Fibroblast of skin of left biceps (primary cell): ENCODE data around the gene SFXN5.
A peak's percentile ranks its signal among the peaks of the same experiment; 100 is the strongest.

Source experiments
- DNase-seq, 2 experiments: peaks; one replicate each; pipeline ENCODE4 v3.0.0-alpha.2; 2013; ENCODE audit warnings: low read depth in 2 of 2

Gene SFXN5

DNA sequence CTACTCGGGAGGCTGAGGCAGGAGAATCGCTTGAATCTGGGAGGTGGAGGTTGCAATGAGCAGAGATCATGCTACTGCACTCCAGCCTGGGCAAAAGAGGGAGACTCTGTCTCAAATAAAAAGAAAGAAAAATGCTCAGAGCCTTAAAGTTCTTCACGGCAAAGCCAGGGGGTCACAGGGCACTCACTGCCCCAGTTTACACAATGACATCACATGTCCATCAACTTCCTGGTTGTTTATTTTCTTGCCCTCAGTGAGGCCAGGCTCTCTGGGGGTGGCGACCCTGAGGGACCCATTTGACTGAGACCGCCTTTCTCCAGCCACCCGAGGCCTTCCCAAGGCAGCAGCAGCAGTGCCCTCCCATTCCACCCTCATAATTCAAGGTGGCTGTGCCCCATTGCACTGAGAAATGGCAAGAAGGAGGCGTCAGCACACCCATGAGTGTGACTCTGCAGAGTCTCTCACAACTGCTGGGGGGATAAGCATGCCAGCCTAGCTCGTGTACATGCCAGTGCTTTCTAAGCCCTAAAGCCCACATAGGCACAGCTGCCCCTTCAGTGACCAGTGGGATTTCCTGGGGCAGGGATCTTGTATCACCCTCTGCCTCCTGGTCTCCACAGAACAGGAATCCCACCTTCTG lies 50.0 kb downstream of the SFXN5 start:
- no peak for DNase-seq

DNA sequence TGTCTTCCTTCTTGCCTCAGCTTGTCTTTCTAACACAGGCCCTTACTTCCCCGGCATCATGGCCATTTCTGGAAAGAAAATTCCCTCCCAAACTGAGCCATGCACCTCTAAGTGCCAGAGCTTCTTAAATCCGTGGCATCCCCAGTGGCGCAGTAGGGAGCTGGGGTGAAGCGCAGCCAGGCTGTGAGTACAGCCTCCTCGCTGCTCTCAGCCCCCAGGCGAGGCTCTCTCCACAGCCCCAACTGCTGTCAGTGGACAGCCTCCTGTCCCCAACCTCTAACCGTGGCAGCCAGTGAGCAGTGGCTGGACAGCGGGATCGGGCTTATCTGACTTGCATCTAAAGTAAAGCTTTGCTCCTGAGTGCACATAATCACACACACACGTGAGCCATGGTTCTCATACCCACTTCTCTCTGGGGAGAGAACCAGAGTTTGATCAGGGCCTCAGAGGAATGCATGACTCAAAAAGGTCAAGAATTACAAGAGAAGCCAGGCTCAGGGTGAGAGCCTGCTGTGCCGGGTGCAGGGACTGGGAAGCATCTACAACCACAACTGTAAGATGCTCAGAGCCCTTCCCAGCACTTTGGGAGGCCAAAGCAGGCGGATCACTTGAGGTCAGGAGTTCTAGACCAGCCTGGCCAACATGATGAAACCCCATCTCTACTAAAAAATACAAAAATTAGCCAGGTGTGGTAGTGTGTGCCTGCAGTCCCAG lies 50.7 kb downstream of the SFXN5 start:
- peak; percentile 31 to 38 for DNase-seq

DNA sequence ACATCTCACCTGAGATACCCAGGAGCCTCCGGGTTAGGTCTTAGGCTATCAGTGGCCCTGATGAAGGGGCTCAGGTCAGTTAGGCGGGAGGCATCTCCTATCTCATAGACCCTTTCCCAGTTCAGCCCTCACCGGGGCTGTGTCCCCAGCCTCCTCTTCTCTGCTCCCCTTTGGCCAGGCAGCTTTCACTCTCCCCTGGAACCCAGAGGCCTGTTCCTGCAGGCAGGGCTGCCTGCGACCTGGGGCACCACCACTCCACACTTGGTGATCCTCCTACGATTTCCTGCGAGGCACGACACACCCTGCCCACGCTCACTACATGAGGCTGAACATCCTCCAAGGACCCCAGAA lies 51.2 kb downstream of the SFXN5 start:
- DNase-seq: no peak

DNA sequence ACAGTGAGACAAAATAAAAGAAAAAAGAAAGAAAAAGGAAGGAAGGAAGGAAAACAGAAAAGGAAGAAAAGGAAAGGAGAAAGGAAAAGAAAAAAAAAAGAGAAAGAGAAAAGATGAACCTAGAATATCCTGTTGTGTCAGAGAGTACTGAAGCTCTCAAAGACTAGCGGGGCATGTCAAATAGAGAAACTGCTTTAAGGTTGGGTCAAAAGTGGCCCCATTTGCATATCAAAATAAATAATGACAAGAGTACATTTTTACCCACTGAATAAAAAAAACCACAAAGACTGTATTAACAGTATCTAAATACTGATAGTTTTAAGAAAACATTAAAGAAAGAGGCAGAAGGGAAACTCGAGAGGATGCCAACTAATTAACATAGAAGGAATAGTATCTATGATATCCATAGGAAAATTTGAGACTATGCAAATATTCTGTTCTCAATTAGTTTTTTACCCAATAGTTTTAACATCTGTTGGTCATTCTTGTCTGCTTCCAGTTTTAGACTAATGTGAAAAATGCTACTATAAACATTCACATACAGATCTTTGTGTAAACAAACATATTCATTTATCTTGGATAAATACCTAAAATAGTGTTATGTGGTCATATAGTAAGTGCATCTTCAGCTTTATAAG lies 53.2 kb downstream of the SFXN5 start:
- DNase-seq: no peak

DNA sequence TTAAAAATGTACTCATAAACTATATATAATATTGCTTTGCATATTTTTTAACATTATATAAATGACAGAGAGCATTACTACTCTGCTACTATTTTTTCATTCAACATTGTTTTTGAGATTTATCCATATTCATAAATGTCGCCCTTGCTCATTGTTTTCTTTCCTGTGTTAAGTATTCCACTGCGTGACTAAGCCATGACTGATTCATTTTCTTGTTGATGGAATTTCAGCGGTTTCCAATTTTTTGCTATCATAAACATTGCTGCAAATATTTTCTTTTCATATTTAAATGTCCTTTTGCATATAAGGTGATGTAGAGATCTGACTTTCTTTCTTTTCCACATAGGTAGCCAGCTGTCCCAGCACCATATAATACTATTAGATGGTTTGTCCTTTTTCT lies 57.6 kb downstream of the SFXN5 start:
- no peak for DNase-seq

DNA sequence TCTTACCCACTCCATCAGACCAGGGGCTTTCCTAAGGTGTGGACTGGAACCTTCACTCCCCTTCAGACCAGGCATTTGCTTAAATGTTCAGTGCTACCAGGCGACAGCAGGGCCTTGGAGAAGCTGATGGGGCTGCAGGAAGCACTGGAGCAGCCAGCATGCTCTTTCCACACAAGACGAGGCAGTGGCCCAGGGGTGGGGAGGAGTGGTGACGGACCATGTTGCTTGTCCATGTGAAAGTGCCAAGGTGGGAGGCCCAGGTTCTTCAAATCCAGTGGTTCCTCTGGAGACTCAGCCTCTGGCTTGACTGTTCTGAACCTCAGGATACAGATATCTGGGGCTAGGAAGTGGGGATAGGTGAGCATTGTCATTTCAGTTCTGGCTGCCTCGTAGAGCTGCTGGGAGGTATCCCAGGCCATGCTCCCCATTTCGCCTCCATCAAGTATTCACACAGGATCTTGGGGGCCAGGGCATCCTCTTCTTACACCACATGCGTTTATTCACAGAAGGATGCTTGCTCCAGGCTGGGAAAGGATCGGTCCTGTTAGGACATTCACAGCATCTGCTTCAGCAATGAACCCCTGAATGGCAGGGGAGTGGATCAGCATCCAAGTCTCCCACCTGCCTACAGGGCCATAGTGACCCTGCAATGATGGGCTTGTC lies 62.2 kb downstream of the SFXN5 start:
- DNase-seq: no peak

DNA sequence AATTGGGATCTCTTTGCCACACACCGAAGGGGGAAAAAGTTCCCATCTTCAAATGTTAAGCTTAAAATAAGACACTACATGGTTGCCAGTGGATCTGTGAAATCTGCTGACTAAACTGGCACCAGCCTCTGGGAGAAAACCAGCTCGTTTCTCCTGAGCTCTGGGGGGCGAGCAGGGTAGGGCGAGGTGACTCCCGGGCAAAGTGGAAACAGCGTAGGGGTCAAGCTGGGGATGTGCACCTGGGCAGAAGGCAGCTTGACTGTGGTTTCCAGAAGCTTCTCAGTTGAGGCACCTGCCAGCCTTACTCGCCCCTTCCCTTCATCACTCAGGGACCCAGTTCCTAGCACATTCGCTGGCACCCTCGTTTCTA lies 62.8 kb downstream of the SFXN5 start:
- no peak for DNase-seq

DNA sequence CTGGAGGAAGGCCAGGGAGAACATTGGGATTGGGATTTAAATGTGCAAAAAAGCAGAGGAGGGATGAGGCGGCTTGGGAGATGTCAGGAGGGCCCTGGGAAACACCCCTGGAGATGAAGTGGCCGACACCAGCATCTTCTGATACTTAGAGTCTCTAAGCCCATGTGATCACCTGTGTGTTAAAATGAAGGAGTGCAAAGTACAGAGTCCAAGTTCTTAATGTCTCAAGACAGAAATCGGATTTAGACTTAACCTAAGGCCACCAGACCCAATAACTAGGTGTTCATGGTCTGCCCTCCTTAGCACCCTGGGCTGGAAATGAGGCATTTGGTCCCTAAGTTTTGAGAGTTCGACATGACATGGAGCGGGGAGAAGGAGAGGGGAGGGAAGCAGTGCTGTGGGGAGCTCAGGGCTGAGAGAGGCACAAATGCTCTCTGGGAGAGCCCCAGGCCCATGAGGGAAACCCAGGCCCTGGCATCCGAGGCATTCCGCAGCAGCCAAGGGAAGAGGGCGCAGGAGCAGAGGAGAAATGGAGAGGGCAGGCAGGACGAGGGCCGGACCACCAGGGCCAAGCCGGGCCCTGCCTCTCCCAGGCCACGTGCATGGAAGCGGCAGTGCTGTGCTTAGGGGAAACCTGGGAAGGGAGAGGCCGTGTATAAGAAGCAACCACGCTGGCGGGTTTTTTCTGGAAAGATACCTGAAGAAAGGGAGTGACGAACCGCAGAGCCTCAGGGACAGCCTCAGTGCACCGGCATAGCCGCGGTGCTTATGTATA lies 63.3 kb downstream of the SFXN5 start:
- DNase-seq: no peak

DNA sequence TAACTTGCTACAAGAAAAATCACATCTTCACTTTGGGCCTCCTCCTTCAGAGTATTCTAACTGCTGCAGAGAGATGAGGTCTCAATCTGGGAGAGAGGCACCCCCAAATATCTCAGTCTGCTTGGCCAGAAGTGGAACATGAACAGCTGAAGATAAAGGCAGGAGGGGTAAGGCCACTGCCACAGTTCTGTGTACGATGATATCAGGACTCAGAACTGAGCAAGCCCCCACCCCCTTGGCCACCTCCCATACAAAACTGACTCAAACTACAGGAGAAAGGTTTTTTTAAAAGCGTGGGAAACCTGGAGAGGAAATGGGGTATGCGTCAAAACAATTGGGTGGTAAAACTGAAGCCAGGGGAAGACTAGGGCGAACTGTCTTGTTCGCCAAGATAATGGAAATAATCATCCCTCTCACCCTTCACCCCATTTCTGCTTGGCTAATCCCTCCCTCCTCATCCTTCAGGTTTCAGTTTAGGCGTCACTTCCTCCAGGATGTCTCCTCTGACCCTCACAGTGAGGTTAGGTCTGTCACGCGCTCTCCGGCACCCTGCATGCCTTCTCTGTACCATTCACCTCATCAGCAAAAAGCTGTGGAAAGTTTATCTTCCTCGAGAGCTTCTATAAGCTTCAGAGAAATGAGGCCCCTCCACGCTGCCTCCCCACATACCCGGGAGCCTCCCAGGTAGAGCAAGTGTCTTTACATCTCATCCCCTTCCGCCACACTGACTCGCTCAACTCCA lies 64.4 kb downstream of the SFXN5 start:
- no peak for DNase-seq

DNA sequence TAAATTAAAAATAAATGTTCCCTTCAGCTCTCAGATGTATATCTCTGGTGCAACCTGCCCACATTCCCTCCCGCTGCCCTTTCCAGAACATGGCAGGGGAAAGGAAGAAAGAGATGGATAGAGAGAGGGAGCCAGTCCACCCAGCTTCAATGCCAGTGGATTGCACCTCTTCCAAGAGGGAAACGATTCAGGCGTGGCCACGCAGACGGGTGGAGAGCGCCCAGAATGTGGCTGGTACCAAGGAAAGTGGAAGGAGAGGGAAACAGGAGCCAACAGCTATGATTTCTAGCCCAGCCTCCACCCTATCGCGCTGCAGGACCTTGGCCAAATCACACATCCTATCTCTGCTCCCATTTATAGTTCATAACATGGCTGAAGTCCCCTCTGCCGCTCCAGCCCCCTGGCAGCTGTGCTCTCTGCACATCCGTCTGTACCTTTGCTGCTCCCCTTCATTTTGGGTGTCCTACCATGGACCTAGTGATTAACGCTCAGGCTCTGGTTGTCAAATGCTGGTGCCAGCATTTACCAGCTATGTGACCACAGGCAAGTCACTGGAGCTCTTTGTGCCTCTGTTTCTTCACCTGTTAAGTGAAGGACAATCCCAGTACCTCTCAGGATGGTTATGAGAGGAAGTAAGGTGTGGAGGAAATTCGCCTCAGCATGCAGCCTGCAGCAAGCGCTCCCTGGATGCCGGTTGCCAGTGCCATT lies 66.5 kb downstream of the SFXN5 start:
- DNase-seq: no peak

DNA sequence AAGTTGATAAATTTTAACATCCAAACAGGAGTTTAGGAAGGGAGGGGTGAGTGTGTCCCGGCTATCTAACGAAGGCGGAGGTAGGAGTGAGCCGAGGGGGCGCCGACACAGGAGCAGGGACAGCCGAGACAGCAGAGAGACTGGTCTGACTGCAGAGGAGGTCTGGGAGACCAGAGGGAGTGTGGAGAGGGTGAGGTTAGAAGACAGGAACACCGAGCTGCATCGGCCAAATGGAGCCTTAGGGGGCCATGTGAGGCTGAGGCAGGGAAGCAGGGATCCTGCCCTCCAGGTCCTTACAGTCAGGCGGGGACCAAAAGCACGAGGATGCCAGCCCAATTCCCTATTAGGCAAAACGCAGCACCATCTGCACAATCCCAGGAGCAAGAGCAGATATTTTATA lies 67.0 kb downstream of the SFXN5 start:
- no peak for DNase-seq

DNA sequence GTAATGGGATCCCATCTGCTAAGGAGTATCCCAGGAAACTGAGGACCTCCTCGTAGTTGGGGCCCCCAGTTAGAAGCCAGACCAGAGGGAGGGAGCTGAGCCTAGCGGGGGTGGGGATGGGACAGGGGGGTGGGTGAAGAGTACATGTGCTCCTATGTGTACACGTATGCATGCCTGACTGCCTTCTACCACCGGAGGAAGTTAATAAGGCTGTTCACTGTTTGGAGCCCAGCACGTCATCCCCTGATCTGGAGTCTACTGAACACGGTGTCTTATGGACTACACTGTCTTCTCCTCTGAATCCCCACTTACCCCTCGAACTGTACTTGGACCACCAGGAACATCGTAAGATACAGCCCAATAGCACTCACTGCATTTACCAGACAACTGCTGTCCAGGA lies 68.5 kb downstream of the SFXN5 start:
- DNase-seq: no peak

DNA sequence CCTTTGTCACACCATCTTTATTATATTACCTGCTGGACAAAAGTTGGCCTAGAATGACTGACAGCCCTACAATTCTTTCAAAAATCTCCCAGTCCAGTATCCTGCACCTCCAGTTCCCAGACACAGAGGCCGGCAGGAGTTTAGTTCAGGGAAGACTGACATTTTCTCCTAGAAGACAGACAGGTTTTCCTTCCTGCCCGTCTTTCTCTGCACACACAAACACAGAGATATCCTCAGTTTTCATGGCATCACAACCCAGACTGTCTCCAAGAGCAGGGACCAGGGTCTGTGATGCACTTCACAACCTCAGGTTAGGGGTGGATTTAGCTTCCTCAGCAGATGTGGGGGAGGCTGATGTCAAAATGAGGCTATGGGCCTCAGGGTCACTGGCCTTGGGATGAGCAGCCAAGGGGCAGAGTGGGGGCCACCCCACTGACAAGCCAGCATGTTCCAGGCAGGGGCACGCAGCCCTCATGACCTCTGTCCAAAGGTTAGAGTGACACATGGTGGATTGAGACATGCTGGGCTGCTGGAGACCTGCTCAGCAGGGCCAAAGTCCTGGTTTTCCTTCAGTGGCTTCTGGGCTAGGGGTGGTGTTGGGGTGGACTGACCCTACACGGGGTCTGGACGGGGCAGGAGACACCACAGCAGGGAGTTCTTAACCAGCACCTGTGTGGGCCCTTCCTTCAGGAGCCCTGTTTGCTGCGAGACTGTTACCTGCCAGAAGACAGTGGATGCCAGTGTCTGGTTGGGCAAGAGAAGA lies 70.5 kb downstream of the SFXN5 start:
- no peak for DNase-seq

DNA sequence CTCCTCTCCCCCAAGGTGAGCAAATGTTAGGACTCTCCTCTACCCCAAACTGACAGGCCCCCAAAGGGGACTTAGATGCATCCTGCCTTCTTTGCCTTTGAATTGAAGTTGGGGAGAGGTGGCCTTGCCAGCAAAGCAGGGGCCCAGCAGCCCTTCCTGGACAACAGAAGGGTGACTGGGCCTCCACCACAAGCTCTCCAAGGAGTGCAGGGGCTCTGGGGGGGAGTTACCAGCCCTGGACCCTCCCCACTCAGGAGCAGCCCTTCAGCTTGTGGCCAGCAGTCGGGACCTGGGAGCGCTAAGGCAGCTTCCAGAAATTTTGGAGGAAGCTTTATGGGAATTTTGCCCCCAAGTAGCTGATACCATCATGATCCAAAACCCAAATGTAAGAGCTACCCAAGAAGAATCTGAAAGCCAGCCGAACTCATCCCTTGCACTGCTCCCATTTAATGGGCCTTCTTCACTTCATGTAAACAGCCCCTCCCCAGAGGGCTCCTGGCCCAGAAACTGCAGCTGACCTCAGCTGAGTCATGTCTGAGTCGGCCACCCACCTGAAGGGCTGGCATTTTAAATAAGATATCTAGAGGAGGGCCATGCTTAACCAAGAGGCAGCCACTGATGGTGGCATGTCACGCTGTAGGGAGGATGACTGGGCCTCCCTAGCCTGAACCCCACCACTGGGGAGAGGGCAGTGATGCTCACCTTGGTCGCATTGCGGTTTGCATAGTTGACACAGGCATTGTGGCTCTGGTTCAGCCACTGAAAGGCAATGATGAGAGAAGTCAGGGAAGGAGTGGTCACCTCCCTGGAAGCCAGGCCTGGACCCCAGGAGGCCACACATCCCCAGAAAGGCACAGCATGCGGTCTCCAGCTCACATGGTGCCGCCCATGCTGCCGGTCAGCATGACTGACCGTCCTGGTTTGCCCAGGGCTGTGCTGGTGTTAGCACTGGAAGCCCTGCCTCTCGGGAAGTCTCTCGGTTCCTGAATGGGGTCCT lies 71.5 kb downstream of the SFXN5 start:
- no peak for DNase-seq

DNA sequence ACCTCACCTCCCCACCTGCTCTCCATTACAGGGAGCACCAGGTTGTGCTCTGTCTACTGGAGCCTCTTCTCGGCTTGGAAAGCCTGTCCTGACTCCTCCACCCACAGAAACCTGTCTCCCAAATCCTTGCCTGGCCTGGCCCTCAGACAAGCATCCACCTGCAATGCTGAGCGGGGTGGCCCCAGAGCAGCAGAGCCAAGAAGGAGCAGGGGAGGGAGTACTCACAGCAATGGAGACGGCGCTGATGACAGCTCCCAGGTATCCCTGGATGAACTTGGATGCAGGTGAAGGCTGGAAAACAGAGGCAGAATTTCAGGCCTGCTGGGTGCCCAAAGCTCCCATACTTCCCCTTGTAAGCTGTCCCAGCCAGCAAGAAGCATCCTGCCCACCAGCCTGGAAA lies 72.8 kb downstream of the SFXN5 start:
- DNase-seq: no peak

DNA sequence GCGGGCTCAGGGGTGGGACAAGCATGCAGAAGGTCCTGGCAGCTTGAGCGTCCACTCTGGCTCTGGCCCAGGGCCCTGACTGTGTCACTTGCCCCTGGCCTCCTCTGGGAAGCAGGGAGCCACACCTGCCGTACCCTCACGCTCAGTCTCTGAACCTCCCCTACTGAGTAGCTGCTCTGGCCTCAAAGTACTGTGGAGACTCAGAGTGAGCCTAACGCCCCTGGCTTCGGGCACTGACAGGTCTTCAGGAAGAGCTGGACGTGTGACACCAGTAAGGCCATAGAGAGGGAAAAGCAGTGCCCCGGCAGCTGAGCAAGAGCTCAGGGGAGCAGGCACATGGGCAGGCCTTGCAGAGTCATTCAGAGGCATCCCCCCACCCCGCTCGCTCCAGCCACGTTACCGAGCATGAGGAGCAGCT lies 73.3 kb downstream of the SFXN5 start:
- DNase-seq: no peak

DNA sequence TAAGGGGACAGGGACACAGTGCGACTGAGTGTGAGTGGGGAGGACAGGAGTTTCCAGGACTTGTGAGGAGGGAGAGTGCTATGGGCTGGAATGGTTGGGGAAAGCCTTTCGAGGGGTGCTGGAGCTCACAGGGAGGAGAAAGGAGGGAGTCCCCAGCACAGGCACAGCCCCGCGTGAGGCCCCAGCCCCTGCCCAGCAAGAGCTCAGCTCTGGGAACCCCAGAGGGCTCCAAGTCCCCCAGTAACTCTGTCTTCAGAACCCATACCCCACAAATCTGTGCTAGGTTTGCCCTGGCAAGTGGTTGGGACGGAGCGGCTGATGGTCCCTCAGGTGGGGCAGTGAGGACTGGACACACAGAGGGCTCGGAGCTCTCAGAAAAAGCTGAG lies 75.4 kb downstream of the SFXN5 start:
- no peak for DNase-seq

DNA sequence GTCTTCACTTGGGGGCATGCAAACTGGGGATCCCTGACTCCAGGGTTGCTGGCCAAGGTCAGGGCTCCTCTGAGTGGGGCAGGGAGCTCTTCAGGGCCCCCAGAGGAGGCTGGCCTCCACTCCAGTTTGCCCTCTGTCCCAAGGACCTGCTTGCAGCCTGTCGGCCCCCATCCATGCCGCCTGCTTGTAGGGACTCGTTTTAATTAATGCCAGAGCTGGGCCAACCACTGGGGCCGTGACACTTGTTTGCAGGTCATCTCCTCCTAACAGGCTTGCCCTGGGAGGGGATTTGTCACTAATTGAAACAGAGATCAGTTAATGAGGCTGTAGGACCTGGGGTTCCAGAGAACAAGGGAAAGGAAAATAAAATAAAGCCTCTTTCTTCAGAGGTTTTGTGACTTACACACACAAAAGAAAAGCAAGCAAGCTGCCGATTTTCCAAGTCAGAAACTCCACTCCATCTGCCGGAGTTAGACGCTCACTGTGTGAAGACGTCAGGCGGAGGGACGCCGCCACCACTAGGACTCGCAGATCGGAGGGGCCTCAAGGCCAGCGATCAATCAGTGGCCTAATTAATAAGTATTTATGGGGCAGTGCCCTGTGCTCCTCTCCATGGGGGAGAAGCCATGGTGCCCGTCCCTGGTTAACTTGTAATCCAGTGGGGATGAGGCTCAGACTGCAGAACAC lies 75.9 kb downstream of the SFXN5 start:
- no peak for DNase-seq
